ENCODE measurements around the gene CALN1.
"Not testable (repeated sequence)": the region's sequence is repeated elsewhere in the genome, so short reads cannot be mapped to it uniquely, and the experiment has no call there.

Gene CALN1

DNA sequence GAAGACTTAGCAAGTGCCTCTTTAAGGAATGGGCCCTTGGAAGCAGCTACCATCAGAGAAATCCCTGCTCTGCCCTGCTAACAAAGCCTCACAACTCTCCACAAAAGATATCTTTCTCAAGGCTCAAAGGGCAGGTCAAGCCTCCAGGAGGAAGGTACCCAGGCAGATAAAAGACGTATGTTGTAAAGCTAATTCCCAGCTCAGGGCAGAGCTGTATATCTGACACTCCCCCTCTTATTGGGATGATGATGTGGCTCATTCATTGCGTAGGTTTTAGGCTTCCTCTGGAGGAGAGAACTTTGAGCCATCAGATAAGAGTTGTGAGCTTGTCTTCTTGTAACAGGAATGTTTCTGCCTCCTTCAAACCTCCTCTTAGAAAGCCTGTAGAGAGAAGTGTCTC lies 145.4 kb downstream of the CALN1 start:
- no peak for DNase-seq (ENCODE audit: low read depth)

DNA sequence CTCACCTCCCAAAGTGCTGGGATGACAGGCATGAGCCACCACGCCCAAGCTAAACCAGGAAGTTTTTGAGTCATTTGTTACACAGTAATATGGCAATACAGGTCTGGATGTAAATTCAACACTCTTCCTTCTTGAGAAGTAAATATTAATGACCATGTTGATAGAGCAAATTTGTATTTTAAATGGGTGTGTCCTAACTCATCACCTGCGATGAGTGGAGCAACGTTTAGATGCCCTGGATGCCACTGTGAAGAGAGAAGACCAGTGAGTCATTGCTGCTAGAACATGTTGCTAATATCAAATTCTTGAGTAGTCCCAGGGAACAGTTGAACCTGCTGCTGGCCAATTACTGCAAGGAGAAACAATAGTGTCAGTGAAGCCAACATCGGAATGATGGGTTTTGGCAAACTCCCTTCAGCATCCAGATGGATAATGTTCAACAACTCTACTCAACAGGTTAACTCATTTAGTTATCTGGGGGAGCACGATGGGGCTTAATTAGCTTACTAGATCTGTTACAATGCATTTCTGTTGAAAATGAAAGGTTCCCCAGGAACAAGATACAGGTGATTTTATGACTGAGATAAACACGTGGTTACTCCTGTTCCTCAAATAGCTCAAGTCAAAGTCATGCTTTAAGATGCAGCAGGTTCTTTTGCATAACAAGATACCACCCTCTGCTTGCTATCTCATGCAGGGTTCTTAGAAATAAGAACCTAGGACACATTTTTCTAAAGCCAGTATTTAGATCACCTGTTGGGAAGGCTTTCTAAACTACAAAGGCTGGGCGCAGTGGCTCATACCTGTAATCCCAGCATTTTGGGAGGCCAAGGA lies 146.8 kb downstream of the CALN1 start:
- DNase-seq (ENCODE audit: low read depth), result no peak

DNA sequence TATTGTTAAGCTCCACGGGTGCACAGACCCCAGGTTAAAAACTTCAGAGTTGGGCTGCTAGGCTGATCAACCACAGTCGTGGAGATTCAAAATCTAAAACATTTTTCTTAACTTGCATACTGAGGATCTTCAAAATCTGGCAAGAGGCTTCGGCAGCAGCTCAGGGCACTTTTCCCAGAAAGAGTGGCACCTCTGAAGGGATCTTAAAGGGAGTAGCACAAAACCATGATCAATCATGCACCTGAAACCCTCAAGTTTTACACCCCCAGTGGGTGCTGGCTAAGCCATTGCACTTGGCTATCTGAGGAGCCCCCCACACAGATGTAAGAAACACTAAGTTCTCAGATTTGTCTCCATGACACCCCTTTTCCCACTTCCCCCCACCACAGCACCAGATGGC lies 151.7 kb downstream of the CALN1 start:
- no peak for DNase-seq (ENCODE audit: low read depth)

DNA sequence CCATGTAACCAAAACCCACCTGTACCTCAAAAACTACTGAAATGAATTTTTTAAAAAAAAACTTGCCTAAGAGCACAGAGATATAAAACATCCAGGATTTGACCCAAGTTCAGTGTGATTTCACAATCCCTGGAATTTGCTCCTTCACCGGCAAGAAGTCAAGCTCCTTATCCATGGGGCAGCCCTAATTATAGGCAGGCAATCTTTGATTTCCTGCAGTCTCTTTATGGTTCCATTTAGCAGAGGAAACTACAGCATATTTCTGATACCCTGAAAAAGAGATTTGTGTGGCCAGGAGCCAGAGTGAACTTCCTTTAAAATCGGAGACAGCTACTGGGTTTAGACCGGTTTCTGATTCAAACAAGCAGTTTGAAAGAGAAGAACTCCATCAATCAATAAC lies 154.1 kb downstream of the CALN1 start:
- no peak for DNase-seq (ENCODE audit: low read depth)

DNA sequence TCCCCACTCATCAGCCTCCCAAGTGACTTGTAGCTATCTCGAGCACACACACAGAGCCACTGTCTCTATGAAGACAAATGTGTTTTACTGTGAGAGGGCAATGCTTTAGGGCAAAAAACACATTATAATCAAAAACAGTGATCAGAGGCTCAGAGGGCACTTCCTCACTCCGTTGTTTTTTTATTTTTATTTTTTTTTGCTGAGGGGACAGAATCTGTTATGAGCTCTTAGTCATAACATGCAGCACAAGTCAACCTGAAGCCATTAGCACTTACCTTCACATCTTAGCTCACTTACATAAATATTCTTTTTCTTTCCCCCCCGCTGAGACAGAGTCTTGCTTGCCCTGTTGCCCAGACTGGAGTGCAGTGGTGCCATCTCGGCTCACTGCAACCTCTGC lies 157.7 kb downstream of the CALN1 start:
- DNase-seq (ENCODE audit: low read depth), result no peak

DNA sequence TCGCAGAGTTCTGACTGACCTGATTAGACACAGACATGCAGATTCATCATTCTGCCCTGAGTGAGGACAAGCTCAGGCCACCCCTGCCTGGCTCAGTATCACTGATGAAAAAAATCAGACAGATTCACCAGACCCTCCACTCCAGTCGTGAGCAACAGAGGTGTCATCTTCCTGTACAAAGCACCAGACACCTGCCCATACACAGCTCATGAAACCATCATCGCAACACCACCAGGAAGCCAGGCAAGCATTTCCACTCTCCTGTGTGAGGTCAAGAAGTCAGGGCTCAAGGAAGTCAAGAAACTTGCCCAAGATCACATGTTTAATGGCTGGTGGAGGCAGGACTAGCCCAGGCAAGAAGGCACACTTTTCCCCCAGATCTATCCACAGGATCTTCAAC lies 163.0 kb downstream of the CALN1 start:
- DNase-seq (ENCODE audit: low read depth), result no peak

DNA sequence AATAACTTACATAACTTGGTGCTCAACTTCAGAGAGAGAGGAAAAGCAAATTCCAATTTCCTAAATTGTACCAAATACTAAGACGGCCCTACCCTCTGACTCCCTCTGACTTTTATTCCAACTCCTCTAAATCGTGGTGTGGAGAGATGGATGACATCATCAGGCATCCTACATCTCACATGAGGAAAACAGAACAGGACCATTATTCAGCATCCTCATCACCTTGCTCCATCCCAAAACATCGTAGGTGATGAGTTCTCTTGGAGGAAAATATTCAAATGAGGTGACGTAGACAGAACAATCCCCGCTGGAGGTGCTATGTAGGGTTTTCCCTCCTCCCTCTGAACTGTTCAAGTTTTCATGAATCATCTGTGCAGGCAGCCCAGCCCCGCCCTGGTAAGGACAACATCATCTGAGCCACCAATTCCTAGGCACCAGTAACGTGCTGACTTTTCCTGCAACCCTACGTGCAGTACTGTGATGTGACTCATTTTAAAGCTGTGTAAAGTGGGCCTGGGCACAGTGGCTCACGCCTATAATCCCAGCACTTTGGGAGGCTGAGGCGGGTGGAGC lies 167.2 kb downstream of the CALN1 start:
- no peak for DNase-seq (ENCODE audit: low read depth)

DNA sequence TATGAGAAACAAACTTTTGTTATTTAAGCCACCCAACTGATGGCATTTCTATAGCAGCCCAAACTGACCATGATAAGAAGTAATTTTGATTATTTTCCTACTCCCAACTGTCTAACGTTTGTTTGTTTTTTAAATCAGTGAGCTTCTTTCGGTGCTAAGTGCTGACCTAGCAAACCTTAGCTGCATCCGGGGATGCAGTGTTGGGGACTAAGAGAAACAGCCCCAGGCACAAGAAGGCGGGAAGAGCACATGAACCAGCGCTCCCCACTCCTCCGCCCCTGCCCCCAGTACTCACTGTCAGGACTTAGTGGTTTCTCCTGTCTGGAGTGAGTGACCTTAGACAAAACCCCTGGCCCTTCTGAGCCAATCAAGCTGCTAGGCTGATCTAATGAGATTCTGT lies 168.8 kb downstream of the CALN1 start:
- DNase-seq (ENCODE audit: low read depth), result no peak

DNA sequence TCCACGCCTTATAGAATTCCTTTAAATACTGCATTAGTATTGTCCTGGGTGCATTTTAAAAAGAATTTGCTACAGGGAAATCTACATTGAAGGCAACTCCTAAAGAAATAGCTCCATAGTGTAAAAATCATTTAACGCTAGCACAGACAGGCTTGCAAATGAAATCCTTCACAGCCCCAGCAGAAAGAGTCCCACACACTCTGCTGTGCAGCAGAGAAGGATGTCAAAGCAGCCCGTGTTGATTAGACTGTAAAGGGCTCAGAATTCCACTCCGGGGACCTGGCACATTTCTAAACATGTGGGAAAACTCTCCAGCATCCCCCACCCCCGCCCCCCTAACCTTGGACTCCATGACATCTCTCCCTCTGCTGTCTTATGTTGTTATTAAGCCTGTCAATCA lies 176.8 kb downstream of the CALN1 start:
- no peak for DNase-seq (ENCODE audit: low read depth)

DNA sequence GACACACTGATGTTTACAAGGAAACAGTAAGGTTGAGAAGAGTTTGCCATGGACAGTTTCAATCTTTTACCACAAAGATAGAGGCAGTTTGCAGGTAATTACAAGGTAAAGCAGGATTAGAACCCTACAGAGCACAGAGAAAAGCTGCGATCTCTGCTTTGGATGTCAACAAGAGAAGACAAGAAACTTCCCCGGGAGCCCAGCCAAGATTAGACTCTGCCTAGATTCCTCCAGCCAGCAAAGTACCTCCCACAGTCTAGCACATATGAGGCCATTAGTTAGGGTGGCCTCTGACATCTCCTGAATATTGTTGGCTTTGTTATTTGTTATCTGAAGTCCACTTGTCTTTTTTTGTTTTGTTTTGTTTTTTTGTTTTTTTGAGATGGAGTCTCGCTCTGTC lies 178.1 kb downstream of the CALN1 start:
- DNase-seq (ENCODE audit: low read depth), result no peak

DNA sequence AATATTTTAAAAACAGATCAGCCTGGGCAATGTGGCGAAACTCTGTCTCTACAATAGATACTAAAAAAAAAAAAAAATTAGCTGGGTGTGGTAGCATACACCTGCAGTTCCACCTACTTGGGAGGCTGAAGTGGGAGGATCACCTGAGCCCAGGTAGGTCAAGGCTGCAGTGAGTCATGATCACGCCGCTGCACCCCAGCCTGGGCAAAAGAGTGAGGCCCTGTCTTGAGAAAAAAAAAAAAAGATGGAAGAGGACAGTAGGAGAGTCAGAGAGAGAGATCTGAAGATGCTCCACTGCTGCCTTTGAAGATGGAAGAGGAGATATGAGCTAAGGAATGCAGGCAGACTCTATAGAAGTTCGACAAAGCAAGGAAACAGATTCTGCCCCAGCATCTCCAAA lies 181.9 kb downstream of the CALN1 start:
- no peak for DNase-seq (ENCODE audit: low read depth)

DNA sequence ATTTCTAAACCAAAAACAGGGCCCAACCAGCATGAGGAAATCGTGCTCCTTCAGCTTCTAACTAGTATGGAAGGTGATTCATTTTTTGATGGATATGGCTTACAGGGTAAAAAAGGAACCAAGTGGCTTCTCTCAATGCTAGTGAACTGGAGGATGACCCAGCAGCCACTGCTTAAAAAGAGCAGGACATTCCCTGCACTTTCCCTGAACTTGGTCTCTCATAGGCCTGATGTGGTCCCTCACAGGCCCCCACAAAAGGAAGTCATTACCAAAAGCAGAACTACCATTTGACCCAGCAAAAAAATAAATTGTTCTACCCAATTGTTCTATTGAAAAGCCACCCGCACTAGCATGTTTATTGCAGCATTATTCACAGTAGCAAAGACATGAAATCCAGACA lies 188.8 kb downstream of the CALN1 start:
- DNase-seq (ENCODE audit: low read depth), result no peak

DNA sequence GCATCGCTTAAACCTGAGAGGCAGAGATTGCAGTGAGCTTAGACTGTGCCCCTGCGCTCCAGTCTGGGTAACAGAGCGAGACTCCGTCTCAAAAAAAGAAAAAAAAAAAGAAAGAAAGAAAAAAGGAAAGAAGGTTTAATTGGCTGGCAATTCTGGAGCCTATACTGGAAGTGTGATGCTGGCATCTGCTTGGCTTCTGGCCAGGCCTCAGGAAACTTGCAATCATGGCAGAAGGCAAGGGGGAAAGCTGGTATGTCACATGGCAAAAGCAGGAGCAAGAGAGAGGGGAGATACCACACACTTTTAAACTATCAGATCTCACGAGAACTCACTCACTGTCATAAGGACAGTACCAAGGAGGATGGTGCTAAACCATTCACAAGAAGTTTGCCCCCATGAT lies 190.0 kb downstream of the CALN1 start:
- no peak for DNase-seq (ENCODE audit: low read depth)

DNA sequence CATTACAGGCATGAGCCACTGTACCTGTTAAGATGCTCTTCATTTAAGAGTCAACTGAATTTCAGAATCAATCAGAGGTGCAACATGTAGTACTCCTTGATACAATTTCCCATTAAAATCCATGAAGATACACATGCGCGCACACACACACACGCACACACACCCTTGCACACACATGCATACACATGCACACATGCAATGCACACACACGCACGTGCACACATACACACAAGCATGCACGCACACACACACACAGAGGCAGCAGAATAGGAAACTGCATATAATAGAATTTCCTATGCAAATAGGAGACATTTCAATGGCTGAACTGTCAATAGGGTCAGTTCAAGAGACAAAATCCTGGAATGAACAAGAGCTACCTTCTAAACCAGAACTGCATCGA lies 192.6 kb downstream of the CALN1 start:
- no peak for DNase-seq (ENCODE audit: low read depth)

DNA sequence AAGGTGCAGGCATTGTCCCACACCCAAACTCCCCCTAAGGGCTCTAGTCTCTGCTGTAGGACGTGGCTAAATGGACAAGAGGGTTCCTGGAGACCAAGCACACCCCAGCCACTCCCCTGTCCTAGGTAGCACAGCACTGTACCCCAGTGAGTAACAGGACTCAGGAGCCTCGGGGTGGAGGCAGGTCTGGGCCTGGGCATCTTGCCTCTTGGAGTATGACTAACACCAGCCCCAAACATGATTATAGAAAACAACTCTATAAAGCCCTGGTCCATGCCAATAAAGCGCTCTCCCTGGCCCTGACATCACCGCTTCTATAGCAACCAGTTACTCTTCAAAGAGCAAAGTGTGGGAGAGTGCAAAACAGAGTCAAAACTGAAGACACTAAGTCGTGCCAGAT lies 195.0 kb downstream of the CALN1 start:
- no peak for DNase-seq (ENCODE audit: low read depth)

DNA sequence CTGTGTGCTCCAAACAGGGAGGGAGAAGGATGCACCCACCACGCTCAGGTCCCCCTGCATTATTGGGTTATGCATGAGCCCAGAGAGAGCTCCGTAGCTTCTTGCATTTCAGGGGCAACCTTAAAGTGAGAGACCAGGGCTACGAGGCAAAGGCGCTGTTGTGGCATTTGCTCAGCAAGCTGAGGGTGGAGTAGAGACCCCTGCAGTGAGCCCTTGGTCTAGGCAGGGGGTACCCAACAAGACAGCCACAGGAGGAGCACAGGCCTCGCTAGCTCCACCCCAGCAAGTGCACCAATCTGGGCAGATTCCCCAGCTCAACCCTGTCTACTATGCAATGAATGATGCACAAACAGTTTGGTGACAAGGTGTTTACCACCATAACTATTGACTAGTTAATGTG lies 198.4 kb downstream of the CALN1 start:
- DNase-seq (ENCODE audit: low read depth), result no peak

DNA sequence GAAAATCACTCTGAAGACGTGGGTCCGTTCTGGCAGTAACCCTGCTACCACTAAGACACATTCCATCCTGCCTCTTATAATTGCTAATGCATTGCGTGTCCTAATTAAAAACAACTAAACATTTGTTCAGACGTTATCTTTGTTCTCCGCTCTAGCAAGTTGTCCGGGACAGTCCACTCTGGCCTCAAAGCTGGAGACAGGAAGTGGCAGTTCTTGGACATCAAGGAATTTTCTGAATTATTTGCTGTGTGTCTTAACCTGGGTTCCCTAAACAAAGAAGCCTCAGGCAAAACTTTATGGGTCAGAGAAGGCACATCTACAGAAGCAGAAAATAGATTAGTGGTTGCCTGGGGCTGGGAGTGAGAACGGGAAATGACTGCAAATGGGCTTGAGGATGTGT lies 199.1 kb downstream of the CALN1 start:
- no peak for DNase-seq (ENCODE audit: low read depth)

DNA sequence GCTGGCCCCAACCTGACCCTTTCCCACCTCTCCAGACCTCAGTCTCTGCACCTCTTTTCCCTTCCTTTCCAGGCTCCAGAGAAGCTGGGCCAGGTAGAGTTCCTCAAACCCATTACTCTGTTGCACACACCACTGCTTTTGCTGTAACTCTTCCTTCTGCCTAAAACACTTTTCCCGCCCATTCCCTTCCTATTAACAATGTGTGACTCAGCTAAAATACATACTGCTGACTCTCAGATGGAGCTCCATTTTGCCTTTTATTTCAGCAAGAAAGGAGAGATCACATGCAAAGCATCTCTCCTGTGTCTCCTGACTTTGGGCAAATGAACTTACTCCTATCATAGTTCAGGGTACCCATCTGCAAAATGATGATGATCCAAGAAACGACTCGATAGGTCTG lies 201.0 kb downstream of the CALN1 start:
- DNase-seq (ENCODE audit: low read depth), result no peak

DNA sequence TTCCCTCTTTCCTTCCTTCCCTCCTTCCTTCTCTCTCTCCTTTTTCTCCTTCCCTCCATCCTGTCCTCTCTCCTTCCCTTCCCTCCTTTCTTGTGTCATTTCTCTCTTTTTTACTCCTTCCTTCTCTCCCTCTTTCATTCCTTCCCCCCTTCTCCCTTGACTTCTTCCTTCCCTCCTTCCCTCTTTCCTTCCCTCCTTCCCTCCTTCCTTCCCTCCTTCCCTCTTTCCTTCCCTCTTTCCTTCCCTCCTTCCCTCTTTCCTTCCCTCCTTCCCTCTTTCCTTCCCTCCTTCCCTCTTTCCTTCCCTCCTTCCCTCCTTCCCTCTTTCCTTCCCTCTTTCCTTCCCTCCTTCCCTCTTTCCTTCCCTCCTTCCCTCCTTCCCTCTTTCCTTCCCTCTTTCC lies 203.1 kb downstream of the CALN1 start:
- not testable (repeated sequence) for DNase-seq (ENCODE audit: low read depth)

DNA sequence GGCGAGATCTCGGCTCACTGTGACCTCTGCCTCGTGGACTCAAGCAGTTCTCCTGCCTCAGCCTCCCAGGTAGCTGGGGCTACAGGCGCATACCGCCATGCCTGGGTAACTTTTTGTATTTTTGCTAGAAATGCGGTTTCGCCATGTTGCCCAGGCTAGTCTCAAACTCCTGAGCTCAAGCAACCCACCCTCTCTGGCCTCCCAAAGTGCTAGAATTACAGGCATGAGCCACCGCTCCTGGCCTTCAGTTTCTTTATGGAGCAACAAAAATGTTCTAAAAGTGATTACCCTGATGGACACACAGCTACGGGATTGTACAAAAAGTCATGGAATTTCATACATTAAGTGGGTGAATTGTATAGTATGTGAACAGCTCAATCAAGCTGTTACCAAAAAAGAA lies 216.0 kb downstream of the CALN1 start:
- DNase-seq (ENCODE audit: low read depth), result no peak

DNA sequence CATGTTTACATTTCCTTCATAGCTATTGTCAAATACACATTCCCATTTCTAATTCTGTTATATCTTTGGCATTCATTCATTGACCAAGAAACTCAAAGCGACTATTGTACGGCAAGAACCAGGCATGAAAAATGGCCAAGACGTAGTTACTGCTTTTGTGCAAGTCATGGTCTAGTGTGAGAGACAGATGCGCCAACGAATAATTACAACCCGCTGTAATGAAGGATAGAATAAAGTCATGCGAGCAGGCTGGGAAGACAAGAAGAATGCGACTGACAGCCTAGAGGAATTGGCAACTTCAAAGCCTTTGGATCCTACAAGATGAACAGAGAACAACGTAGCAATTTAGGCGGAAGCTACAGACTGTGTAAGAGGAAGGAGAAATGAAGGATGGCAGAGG lies 221.2 kb downstream of the CALN1 start:
- no peak for DNase-seq (ENCODE audit: low read depth)

DNA sequence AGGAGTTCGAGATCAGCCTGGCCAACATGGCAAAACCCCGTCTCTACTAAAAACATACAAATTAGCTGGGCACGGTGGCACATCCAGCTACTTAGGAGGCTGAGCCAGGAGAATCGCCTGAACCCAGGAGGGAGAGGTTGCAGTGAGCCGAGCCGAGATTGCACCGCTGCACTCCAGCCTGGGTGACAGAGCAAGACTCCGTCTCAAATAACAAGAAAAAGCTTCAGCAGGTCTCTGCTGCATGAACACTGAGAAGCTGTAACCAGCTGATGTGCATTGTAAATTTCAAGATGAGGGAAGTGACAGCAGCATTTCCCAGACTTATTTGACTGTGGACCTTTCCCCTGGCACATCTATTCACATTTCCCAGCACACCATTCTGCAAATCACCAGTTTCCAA lies 222.0 kb downstream of the CALN1 start:
- no peak for DNase-seq (ENCODE audit: low read depth)

DNA sequence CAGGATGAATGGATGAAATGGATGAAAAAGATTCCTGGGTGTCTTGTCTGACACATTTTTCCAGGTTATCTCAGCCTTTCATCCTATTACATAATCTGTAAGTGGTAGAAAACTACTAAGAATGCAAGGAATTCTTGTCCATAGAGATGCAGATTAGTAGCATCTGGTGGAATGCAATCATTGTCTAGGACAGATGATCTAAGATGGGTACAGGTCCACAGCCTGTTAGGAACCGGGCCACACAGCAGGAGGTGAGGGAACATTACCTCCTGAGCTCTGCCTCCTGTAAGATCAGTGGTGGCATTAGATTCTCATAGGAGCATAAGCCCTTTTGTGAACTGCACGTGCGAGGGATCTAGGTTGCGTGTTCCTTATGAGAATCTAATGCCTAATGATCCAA lies 225.0 kb downstream of the CALN1 start:
- no peak for DNase-seq (ENCODE audit: low read depth)

DNA sequence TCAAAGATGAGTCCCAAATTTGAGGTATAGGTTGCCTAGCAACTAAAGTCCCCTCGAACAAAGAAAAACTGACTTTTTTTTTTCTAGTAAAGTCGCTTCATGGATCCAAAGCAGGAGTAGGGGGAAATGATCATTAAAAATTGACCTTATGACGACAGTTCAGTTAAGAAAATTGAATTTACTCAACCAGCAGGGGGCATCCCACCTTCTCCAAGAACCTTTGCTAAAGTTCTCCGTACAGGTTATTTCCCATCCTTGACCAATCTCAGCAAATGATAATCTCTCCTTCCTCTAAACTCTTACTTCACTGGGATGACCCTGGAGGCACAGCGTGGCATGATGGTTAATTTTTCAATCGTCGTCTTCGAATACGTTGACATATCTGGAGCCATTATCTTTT lies 228.3 kb downstream of the CALN1 start:
- no peak for DNase-seq (ENCODE audit: low read depth)
